HG02938 (cell line): ENCODE results near the gene DSCAML1.

Experiments used
- ATAC-seq: cut with Tn5 transposase; IDR thresholded peaks from one replicate; pipeline ENCODE4 v1.9.1; 2021; ENCODE audit warnings: mild to moderate bottlenecking, moderate library complexity; ENCODE audit not compliant: unreplicated experiment

DSCAML1 gene

DNA sequence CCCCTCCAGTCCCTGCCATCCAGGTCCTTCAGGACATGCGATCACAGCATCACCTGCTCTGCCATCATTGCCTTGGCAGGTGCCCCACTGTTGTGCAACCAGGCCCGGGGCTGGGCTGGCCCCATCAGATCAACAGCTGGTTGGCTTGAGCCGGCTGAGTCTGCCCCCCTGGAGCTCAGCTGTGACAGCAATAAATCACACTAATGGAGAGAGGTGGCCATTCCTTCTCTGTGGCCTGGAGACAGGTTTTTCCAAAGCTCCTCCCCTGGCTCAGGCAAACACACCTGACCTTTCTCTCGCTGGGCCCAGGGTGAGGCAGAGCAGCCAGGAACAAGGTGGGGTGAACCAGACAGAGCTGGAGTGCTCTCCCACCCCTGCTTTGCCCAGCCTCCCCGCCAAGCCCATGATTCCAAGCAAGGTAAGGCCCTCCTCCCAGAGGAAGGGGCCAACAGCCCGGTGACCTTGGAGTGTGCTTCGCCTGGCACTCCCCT, 36.4 kb upstream of the DSCAML1 start:
- ATAC-seq = no peak

DNA sequence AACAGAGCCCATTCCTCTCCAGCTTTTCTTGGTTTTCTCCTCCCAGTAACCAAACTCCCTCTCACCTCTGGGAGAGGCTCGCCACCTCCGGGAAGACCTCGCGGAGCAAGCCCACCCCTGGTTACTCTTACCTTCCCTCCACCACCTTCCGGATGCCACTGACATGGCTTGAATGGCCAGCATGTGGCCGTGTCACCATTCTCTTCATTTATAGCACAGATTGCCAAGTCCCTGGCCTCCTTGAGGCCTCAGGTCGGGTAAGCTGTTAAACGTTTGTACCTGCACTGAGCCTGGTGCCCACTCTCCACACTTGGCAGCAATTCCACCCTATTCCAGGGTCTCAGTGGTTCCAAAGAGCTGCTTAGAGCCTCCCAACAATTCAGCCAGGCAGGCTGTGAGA, 35.5 kb upstream of the DSCAML1 start:
- no peak for ATAC-seq

DNA sequence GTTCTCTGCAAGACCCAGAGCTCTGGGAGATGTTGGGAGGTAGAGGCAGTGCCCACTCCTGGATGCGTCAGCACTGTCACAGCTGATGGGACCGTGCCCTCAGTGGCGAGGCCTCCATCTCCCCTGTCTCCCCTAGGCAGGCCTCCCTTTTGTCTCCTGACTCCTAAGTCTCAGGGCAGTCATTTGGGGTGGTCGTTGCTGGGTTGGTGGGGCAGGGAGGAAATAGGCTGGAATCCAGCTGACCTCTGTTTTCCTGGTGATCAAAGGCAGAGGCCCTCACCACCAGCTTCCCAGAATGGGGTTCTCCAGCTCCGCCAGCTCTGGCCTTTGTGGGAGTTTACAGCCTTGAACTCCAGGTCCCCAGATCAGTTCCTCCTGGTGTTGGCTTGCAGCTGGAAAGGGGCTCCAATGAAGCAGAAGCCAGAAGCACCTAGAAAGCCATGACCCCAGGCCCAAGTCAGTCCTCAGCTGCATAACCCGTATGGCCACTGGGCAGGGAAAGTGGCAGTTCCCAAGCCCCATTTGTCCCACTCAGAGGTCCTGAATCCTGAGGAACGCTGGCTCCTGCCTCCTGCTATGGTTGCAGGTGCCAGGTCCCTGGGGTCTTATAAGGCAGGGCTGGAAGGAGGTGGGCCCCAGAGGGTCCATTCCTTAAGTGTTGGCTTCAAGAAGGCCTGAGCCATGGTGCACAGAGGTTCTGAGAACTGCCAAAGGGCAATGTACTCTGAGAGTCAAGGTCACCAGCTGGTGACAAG, 34.8 kb upstream of the DSCAML1 start:
- no peak for ATAC-seq

DNA sequence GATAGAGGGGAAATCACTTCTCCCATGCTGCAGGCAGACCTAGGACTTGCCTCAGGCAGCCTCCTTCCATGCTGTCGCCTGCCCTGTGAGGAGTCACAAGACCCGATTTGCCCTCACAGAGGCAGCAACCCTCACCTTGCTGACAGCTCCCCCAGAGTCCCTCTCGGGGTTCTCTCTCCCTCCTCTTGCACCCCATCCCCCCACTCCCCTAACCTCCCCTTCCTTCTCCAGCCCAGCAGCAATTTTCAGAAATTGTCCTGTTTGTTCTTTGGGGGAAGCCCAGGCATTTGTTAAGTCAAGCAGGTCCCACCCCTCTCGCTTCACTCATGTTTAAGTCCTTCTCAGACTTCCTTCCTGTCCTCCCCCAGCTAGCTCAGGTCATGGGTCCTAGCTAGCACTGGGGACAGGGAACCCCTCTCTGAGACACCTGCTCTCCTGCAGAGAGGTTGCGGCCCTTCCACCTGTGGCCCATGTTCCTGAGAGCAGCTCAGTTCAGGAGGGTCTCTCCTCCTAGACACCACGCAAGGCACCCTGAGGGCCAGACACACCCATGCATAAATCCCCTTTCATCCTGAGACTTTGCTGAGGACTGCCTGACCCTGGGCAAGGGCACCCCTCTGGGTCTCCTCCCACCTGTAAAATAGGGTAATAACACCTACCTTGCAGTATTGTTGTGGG, 33.8 kb upstream of the DSCAML1 start:
- ATAC-seq = no peak

DNA sequence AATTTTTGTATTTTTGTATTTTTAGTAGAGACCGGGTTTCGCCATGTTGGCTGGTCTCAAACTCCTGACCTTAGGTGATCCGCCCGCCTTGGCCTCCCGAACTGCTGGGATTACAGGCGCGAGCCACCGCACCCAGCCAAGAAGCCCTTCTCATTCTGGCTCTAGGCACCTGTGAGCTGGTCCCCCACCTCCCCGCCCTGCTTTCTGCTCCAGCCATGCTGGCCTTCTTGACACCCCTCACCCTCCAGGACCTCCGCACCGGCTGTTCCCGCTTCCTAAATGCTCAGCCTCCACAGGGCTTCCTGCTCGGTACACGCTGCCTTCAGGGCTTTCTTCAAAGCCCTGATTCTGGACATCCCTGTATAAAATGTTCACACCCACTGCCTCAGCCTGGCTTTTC, 33.1 kb upstream of the DSCAML1 start:
- ATAC-seq = no peak

DNA sequence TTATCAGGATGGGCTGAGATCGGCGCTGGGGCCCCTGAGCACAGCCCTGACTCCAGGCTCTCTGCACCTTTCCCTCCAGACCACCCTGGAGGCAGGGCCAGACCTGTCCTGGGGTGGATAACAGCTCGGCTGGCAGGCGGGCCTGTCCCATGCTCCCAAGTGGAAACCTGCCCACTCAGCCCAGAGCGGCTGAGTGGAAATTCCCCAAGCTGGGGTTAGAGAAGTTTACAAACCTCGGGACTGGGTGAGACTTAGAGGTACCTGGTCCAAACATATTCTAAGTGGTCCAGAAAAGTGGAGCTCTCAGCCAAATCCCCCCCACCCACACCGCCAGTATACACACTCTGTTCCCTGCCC, 32.3 kb upstream of the DSCAML1 start:
- no peak for ATAC-seq

DNA sequence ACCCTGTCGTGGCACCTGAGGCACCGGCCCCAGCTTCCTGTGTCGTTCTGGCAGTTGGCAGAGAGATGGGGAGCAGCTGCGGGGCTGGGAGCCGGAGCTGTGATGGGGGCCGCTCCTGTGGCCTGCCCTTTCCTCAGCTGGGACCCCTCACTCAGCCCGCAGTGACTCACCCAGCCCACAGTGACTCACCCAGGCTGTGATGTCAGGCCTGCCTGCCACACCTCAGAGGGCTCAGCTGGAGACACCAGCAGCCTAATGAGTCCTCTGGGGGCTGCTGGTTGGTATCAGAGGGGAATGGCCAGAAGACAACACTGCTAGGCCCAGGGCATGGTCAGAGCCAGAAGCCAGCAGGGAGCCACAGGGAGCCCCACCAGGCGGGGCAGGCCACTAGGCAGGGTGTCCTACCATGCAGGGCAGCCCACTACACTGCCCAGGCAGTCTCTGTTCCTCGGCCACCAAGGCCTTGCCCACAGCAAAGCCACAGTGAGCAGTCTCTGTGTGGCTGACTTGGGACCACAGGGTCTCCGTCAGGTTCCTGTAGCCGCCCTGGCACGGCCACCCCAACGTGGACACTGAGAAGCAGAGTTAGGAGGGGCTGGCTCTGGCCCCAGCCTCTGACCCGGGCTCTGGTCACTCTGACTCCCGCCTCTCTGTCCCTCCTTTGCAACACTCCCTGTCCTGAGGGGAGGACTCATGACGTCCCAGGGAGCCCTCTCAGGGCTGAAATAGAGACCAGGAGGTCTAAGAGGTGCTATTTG, 31.8 kb upstream of the DSCAML1 start:
- ATAC-seq = no peak

DNA sequence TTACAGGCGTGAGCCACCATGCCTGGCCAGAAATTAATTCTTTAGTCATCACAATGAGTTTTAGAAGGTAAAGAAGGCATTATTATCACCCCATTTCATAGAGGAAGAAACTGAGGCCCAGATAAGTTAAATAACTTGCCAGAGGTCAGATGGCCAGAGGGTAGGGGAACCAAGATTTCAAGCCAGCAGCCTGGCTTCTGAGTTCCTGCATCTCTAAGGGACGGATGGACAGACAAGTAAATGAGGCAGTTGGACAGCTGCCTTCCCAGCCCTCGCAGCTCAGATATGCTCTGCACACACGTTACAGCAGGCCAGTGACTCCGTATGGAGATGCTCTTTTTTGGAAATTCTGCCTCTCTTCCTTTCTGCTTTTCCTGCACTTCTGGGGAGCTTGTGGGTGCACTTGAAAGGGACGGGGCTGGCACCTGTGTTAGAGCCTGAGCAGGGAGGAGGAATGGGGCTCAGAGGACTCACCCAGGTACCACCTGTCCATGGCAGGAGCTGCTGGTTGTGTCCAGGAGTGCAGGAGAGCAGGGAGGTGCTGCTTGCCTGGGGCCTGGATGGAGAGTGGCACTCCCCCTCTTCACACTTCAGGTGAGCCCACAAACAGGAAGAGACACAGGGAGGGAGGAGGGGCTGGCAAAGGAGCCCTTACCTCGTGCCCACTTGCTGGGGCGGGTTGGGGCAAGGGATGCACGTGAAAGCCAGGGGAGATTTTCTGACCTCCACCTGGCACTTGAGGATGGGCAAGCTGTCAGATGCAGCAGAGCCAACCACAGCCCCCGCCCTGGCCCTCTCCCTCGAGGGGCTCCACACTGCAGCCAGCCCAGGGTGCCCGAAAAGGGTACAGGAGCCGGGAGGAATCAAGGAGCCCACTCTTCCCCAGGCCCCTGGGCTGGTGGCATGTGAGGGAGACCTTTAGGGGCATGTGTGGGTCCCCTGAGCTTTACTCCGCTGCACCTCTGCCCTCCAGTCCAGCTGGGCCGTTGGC, 30.8 kb upstream of the DSCAML1 start:
- no peak for ATAC-seq

DNA sequence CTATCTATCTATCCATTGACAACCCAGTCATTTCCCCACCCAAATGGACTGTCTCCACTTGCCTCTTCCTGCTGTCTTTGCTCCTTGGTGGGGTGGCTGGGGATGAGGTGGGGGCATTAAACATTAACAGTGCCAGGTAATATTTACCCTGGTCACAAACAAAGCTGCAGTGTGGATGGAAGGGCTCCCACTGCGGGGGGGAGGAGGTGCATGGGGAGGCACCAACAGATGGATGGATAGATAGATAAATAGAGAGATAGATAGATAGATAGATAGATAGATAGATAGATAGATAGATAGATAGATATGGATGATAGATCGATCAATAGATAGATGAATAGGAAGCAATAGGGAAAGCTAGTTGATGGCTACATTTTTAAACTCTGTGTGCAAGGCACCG, 29.8 kb upstream of the DSCAML1 start:
- ATAC-seq = no peak

DNA sequence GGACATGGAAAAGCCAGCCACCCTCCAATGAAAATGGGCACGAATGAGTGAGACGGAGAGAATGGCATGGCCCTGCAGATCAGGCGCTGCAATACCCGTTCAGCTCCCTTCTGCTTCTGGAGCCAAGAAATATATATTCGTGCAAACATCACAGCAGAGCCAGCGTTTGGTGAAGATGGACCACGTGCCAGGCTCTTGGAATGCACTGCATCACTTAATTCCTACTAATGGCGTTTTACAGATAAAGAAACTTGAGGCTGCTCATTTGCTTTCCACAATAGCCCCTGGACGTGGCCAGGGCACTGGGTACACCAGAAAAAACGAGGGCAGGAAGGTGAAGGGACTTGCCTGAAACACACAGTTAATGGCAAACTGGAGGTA, 29.2 kb upstream of the DSCAML1 start:
- ATAC-seq = no peak

DNA sequence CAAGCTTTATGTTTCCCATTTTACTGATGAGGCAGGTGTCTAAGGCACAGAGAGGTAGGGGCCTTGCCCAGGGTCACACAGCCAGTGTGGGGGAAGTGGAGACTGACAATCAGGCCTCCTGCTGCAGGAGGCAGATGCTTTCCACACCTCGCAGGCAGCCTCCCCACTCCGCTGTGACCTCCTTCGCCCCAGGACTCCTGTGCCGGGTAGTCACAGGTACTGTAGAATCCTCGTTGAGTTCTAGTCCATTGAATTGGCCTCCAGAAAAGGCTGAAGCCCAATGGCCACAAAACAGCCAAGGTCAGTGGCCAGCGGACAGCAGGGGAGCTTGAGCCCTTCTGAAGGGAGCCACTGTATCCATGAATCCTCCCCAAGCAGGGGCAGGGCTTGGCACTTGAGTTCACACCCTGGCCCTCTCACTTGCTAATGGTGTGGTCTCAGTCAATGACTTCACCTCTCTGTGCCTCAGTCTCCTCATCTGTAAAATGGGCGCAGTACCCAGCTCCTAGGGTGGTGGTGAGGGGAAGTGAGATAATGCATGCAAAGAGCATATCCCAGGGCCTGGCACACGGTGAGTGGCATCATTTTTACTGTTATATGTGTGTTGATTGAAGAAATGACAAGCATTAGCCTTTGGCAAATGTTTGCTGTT, 28.6 kb upstream of the DSCAML1 start:
- no peak for ATAC-seq

DNA sequence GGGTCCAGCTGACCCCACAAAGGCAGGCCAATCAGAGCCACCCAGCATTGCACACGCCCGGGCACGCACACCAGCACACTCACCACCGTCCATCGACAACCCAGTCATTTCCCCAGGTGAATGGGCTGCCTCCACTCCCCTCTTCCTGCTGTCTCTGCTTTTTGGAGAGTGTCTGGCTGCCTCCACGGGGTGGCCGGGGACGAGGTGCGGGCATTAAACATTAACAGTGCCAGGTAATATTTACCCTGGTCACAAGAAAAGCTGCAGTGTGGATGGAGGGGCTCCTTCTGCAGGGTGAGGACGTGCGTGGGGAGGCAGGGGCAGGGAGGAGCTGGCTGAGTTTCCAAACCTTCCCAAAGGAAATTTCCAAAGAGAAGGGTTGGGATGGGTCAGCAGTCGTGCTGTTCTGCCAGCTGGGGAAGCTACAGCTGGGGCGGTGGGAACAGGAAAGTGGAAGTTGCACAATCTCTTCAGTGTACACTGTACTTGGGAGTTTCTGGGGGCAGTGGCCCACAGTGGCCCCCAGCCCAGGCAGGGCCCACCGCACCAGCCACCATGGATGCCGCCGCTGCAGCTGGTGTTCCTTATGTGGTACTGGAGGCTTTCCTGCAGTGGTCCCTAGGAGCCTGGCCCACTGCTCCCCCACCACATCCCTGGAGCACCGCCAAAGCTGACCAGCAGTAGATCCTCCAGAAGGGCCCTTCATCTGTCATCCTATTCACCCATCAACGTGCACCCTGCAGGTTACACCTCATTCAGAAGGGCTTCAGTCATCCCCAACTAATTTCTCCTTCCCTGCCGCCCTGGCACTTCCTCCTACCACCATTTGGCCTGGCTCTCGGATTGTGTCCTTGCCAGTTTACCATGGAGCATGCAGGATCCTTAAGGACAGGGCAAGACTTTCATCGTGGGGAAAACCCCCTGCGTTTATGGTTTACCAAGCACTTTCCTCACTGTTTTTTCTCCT, 27.8 kb upstream of the DSCAML1 start, which contains the start of gene FXYD2:
FXYD2 (minus strand) TSS at position 174 of the 967 bp plus-strand sequence; CDS start at position 108, 66 bp downstream.
- ATAC-seq = no peak

DNA sequence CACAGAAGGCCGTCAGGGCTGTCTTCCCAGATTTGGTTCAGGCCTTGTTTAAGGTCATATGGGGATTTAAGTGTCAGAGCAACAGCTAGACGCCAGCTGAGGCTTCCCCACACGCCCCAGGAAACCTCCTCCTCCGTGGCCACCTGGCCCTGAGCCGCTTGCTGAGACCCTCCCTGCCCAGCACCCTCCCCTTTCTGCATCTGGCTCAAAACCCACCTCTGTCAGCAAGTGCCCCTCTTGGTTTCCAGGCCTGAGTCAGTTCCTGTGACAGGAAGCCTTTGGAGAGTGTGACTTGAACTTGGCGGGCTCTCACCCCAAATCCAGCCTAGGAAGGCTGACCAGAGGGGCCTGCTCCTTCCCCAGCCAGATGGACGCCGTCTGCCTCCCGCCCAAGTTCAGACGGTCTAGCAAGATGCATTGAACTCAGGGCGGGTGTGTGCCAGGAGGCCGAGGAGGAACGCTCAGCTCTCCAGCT, 27.0 kb upstream of the DSCAML1 start:
- ATAC-seq = no peak

DNA sequence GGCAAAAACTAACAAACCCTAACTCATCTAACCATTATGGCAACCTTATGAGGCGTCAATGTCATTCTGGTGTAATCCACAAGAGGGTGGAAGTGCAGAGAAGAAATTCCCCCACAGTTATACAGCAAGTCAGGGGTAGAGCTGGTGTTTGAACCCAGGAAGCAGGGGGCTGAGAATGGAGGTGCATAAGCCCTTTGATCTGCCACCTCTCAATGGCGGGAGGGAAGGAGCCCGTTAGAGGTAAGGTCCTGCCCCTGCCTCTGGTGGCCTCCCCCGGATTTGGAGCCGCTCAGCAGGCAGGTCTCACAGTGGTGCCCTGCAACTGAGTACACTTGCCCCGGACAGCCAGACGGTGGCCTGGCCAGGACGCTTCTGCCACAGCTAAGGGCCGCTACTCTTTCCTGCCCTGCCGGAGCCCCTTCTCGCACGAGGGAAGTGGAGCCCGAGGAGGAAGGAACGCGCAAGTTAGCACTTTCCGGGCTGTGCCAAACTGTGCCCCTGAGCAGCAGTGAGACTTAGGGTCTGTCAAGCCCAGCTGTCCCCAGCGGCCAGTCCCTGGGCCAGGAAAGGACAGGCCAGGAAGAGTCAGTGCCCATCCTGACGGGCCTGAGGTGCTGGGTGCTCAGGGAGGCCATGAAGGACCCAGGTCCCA, 26.4 kb upstream of the DSCAML1 start:
- ATAC-seq = no peak

DNA sequence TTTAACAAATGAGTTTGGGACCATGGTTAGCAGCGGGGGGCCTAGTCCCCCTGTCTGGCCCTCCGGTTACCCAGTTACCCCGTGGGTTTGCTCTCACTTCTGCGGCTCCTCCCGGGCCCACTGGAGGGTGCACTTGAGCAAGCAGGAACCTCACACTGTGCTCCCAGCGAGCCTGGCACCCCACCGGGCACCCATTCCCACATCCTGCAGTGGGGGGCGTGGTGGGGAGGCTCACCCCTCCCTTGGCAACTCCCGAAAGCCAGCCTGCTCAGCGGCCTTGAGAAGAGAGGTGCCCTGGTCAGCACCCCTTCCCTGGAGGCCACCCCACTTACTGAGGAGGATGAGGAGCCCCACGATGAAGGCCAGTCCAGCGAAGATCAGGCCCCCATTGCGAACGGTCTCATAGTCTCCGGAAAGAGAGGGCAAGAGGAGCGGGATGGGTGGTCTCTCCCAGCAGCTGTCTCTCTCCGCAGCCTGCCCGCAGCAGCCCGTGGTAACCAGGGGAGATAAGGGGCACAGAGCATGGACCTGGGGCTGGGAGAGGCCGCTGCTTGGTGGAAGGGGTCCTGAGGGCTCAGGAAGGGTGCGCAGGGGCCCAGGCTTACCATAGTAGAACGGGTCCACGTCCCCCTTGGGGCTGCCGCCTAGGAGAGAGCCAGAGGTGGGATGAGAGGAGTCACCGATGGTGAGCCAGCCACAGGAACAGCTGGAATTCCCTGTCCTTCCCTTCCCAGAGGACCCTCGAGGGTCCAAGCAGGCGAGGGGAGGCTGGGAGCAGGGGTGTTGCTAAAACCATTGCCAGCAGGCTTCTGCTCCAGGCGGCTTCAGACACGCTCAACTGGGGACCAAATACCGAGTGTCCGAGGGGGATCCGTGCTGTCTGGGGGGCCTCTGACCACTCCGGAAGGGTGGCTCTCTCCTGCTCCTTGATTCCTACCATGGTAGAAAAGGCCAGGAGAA, 25.3 kb upstream of the DSCAML1 start:
- ATAC-seq = no peak

DNA sequence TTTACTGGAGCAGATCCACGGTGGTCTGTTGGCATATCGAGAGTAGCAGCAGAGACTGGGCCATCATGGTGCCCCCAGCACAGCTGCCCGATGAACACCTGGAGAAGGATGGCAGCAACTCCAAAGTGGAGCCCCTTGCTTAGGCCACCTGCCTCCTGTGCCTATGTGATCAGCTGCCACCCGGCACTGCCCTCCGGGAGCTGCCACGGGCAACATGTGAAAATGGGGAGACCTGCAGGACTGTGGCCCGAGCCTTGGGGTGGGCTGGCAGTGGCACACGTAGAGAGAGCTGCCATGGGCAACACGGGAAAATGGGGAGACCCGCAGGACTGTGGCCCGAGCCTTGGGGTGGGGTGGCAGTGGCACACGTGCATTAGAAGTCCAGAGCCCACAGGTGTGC, 24.4 kb upstream of the DSCAML1 start:
- no peak for ATAC-seq

DNA sequence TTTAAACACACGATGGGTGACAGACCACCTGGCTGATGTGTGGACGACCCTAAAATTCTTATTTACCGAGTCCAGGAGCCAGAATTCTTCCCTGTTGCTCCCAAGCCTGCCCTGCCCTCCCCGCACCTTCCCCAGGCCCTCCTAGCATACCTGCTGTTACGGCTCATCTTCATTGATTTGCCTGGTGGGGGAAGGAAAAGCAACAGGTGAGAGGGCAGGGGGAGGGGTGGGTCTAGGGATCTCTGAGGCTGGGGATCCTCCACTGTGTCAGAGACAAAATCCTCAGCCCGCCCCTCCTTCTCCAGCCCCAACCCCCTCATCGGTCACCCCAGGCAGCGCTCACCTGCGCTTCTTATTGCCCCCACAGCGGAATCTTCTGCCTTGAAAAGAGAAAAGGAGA, 23.5 kb upstream of the DSCAML1 start:
- ATAC-seq = no peak
